Activated T-helper 1 cell treated with anti-CD3 and anti-CD28 coated beads, Interleukin-2, amount 50 U/mL, for 16 hours (primary cell): ENCODE results near the gene GIT2.

Experiments used
- DNase-seq, 2 donors: peaks; one replicate each; pipeline ENCODE4 v3.0.0-alpha.2; 2020; ENCODE audit warnings: low read depth in 1 of 2, low spot score in 1 of 2

Gene GIT2

DNA sequence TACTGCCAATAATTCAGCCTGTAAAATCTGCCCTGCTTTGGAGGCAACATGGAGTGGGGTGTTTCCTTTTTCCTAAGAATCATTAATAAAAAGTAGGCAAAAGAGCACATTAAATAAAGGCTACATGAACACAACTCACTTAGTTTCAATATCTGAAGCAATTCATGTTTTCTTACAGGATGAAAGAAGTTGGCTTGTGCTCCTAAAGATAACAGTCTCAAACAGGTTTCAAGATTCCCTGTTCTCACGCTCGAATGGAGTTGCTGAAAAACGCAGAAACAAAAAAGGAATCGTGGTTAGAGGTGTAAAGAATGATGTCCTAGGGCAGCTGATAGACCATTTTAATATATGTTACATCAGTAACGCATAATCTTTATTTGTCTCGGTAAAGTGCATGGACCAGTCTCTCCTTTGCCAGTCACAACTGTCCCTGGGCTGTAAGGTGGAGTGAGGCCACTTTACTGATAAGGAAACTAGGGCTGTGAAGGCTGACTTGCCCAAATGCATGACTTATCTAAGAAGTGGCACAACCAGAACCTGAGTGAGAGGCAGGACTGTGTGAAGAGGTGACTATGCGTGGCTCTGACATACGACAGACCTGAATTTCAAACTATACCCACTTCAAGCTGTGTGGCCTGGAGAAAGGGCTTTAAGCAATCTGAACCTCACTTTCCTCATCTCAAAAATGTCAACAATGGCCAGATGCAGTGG lies 12.6 kb downstream of the GIT2 start:
- DNase-seq: no peak

DNA sequence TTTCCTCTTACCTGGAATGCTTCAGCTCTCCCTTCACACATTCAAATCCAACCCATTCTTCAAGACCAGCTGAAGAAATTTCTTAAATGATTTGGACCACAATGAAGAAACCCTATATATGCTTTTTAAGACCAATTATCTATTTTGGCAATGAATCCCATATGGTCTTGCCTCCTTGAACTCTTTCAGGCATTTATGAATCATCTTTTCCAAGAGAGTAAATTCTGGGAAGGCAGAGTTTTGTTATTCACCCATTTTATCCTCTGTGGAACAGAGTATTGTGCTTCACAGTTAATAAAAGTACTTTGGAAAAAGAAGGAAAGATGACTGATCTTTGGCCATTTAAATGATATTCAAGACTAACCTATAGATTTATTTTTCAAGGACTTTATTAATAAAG lies 14.0 kb downstream of the GIT2 start:
- no peak for DNase-seq

DNA sequence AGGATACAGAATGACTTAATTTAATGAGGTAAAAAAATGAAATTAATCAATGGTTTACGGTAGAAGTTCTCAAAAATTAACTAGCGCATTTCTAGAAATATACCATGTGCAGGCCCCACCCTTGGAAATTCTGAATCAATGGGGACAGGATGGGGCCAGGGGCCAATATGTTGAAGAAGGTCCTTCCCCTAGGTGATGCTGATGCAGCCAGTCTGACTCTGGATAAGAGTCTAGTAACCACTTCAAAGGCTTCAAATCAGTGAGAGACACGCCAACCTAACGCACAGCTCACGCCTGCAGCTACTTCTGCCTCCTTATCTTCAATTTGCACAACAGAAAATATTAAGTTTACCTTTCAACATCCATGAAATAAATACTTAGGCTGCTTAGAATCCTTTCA lies 14.9 kb downstream of the GIT2 start:
- peak in 1 of 2 donors; percentile 23 for DNase-seq

DNA sequence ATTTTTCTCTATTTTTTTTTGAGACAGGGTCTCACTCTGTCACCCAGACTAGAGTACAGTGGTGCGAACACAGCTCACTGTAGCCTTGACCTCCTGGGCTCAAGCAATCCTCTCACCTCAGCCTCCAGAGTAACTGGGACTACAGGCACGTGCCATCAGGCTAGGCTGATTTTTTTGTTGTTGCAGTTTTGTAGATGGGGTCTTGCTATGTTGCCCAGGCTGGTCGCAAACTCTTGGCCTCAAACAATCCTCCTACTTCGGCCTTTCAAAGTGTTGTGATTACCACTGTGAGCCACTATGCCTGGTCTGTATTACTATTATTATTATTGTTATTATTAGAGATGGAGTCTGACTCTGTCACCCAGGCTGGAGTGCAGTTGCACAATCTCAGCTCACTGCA lies 23.3 kb downstream of the GIT2 start:
- no peak for DNase-seq

DNA sequence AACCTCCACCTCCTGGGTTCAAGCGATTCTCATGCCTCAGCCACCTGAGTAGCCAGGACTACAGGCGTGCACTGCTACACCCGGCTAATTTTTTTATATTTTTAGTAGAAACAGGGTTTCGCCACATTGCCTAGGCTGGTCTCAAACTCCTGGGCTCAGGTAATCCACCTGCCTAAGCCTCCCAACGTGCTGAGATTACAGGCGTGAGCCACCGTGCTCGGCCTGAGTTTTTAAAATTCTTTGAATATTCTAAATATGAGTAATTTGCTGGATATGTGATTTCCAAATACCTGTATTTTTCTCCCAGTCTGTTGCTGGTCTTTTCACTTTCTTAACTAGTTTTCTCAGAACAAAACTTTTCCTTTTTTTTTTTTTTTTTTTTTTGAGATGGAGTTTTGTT lies 27.4 kb downstream of the GIT2 start:
- no peak for DNase-seq

DNA sequence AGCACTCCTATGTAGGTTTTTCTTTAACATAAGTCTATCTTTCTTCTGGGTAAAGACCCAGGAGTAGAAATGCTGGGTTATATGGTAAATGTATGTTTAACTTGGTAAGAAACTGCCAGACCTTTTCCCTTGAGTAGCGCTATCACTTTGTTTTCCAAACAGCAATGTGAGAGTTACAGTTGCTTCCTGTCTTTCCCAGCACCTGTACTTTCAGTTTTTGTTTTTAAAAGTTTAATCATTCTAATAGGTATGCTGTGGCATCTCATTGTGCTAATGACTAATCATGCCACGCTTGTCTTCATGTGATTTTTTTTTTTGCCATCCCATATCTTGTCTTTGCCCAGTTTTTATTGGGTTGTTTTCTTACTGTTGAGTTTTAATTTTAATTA lies 28.1 kb downstream of the GIT2 start:
- DNase-seq: no peak

DNA sequence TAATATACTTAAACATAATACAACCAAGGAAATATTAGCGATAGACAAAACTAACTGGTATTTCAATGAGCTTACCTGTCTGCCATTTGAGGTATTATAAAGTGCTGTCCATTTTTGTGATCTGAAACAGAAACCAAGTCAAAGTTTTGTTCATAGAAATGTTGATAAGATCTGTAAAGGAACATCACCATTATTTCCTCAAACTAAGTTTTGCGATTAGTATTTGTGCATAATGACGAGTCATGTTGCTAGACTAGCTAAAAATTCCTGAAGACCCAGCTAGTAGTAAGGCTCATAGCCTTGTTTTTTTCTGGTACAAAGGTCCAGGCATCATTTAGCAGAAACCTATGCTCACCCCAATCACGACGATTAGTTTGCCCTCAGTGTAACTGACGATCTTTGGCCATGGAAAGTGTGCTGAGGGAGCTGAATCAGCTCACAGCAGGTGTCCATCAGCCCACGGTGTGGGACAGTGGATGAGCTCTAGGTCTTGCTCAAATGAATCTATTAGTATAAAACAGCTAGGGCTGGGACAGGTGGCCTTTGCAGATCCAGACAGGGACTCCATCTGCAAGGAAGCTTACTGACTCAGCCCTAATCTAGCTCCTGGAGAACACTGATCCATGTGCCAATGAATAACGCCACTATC lies 28.7 kb downstream of the GIT2 start:
- DNase-seq: no peak

DNA sequence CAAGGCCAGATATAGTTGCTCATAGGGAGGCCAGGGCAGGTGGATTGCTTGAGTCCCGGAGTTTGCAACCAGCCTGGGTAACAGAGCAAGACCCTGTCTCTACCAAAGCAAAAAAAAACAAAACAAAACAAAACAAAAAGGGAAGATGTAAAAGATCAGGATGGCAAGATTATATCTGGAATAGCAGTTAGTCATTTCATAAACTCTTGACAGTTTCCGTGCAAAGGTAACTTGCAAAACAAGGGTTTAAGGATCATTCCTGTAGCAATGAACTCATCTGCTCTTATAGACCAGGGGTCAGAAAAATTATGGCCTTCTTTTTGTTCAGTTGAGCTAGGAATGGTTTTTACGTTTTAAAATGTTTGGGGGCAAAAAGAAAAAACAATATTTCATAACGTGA lies 29.6 kb downstream of the GIT2 start:
- DNase-seq: no peak

DNA sequence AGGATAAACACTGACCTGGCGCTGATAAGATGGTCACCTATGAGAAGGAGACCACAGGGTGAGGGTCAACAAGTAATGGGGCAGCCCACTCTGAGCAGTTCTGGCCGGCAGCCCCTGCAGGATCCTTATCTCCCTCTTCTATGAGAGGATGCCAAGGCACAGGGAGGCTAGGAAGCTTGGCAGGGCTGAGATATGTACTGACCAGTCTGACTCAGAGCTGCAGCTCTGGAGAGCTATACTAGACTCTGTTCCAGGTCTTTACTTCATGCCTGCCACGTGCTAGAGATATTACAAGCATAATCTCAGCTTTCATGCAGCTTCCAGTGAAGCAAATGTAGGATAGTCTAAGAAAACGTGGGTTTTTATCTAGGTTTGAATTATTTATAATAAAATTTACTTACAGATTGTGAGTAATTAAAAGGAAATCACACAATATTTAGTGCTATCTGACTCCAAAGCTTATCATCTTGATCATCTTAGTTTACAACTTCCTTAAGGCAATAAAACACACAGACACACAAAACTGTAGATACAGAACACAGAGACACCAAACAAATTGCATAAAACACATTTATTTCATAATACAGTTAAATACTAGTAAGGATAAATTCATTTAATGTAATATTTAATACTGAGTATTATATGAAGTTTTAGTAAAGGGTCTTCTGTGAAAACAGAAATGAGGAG lies 32.3 kb downstream of the GIT2 start:
- no peak for DNase-seq

DNA sequence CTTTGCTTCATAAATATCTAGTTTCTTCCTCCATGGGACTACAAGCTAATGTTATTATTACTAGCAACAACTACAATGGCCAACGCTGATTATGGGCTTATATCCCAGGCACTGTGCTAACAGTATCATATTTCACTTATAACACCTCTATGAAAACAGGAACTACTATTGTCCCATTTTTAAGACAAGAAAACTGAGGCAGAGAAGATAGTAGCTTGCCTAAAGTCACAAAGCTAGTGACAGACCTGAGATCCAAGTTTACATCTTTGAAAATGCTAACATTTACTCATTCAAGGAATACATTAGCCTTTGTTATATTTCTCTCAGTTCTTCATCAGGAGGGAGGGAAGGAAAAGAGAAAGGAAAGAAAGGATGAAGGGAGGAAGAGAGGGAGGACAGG lies 32.8 kb downstream of the GIT2 start:
- no peak for DNase-seq

DNA sequence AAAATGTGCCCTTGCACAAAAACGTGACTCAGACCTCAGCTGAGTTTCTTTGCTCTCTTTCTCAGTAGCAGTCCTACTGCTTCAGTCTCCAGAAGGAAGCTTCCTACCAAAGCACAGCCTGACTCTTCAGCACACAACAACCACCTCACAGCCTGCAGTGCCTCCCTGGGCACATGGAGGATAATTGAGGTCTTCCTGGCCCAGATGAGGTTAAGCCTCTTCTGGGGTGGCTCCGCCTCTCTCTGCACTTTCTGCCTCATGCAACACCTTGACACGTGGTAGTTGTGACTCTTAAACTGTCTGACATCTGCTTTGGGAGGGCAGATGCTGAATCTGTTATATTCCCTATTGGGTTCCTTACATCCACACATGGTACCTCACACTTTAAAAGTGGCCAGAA lies 33.8 kb downstream of the GIT2 start:
- no peak for DNase-seq

DNA sequence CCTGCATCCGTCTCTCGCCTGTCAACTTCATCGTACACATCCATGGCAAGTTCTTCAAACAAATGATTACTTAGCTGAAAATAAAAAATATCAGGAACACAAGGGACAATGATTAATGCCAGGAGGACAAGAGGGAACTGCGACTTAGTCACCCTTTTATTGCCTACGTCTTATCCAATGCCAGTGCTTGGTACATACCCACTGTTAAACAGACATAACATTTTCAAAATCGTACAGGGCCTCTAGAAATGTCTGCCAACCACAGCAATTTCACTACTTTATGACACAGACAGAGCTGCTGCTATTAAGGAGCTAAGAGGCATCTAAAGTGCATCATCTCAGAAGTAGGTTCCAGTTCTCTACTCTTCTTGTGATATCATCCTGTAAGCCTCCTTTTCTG lies 34.6 kb downstream of the GIT2 start:
- DNase-seq: no peak

DNA sequence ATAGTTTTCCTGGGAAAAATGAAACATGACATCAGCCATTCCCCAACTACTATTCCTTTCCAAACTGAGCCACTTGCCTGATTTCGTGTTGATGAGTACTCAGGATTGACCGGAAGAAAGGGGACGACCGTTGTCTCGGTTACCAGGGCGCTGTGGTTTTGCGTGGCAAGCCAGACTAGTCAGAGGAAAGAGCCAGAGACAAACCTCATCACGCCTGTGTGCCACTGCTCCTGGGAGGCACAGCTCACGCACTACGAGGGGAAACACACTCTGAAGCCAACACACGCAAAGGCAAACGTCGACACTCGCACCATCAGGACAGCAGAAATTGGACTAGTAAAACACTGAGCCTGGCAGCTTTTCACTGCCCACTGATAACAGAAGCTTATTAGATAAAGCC lies 35.0 kb downstream of the GIT2 start:
- no peak for DNase-seq

DNA sequence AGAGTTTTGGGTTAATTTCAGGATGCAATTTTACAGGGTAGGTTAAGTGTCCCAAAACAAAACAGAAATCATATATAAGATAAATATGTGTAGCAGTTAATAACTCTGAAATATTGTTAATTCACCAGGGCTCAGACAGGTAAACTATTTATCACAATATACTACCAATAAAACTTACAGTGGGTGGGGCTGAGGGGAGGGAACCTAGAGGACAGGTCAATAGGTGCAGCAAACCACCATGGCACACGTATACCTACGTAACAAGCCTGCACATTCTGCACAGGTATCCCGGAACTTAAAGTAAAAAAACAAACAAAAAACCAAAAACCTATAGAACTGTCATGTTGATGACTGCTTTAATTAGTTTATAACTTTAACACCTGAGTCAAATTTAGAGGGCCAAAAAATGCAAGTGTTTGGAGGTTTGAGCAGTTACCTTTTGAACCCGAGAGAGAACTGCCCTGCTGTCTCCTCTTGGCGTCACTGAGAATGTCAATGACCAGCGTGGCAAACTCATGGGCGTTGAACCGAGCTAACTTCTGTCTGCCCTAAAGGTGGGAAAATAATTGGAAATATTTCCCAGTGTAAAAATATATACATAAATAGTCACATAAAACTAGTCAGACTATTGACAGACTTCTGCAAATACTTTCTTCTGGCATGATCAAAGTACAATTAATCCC lies 36.6 kb downstream of the GIT2 start:
- DNase-seq: no peak

DNA sequence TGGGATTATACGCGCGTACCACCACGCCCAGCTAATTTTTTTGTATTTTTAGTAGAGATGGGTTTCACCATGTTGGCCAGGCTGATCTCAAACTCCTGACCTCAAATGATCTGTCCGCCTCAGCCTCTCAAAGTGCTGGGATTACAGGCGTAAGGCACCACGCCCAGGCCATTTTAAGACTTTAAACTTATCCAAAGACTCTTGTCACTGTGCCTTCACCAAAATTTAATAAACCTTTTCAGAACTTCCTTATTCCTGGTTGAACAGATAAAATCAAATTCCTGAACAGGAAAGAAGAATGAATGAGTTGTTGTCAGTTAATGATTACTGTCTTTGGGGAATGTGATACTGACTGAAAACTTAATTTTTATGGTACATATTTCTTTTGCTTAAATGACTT lies 37.8 kb downstream of the GIT2 start:
- DNase-seq: no peak

DNA sequence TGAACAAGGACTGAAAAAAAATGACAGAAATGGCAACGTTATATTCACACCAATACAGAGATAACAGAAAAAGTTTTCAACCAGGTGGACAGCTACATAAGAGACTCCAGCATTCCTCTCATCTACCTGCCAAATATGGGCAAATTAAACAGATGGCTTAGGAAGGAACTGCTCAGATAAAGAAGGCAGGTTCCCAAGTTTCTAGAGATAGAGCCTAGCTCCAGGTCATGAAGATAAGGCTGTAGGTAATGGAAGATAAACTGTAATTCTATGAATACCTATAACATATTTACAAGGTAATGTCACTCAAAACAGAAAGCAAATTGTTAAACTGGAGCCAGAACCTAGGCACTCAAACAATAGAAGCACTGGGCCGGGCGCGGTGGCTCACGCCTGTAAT lies 42.5 kb downstream of the GIT2 start:
- DNase-seq: no peak

DNA sequence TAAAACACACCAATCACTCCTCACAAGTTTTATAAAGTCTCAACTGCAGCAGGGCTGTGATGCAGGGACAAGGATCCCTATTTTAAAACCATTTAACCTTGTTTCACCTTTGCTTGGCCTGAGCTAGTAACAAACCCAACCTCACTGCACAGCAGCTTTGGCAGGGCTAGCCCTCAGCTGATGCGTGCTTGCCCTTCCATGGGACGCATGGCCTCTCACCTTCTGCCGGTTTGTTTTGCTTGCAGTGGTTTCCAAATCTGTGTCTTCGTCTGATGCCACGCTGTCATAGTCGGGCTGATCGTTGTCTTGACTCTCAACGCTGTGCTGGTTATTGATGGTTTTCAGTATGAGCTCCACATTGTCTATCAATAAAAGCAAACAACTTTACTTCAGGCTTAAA lies 43.3 kb downstream of the GIT2 start:
- no peak for DNase-seq

DNA sequence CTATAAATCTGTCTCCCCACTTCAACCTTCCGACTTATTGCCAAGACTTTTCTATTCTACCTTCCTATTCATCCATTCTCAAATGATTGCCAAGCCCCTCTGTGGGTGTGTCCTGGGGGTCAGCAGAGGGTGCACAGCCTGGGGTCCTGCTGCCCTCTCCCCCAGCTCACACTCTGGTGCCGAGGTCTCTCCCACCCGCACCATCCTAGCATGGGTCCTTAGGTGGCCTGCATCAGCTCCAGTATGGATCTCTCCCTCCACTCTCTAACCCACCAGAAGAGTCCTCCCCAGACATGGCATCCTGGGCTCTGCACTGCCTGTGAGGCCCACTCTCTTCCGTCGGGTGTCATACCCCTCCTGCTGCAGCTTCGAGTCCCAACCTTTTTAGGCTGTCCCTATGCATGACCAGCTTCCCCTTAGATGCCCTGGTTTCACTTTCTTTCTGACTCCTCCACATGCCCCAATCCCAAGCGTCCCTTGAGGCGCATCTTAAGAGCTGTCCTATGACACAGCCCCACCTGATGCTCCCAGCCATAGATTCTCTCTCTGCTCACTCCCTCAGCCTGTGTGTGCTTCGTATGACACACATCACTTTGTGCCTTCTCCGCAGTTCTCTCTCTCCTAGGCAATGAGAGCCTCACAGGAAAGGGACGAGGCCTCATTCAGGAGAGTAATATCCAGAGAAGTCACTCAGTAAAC lies 43.9 kb downstream of the GIT2 start:
- no peak for DNase-seq

DNA sequence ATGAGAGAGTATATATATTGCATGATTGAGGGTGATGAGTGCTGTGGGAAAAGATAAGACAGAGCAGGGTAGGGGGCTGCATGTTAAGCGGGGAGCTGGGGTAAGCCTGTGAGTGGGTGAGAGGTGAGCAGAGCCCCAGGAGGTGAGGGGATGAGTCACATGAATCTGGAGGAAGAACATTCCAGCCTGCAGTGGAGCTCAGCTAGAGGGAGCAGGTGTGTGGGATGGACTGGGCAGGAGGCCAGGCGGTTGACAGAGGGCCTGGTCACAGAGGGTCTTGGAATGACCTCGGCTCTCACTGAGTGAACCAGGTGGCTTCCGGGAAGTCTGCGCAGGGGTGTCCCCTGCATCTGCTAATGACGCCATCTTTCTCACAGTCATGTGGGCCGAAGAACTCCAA lies 44.4 kb downstream of the GIT2 start:
- DNase-seq: no peak

DNA sequence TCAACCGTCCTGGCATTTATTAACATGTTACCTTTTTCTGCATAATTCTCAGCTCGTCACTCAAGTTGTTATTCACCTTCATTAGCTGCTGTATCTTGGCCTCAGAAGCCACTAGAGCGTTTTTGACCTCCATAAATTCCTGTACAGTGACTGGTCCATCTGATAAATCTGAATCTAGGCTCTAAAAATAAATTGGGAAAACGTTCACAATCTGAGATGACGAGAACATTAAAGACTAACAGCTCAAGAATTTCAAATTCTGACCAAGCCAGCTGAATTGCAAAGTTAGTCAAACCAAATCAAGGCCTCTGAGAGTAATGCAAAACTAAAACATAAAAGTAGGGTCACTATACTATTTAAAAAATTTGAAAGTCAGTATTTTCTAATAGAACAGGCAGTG lies 45.0 kb downstream of the GIT2 start:
- DNase-seq: no peak

DNA sequence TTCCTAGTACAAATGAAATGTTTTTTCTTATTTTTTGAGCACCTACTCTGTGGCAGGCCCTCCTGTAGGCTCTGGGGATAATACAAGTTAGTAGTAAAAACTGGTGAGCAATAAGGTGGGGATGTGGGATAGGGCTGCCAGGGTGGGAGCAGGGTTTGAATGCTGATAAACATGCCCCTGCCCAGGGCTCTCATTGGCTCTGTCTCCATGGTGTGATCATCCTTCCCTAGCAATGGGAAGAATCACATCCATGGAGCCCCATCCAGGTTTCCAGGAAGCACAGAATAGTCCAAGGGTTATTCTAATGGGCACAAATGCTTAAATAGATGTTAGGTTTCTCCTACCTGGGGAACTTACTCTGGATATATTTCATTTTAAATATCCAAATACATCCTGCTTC lies 45.5 kb downstream of the GIT2 start:
- DNase-seq: no peak

DNA sequence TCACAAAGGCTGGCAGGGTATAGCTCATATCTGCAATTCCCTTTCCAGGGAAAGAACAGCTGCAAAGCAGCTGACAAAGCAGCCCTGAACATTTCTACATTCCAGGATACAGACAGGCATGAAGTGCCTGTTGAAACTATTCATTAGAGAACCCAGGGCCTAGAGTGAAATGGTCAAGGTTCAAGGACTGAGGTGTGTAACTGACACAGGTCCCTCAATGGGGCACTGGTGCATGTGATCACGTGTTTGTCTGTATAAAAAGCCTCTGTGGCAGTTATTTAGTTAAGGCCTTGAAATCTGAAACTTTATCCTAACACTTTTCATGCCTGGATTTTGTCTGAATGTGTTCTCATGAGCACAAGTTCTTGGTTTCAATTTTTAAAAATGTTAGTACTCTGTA lies 47.1 kb downstream of the GIT2 start:
- no peak for DNase-seq
